GM13977 (cell line): ENCODE data around the gene PRPF38A.

Experiments used
- DNase-seq: peaks from one replicate; pipeline ENCODE4 v3.0.0; 2012; ENCODE audit warnings: low spot score
- in situ Hi-C: fragments of 300-500 bp; cut with MboI; formaldehyde crosslinking; loops from one replicate; pipeline ENCODE4 v1.12.0; 2022; ENCODE audit warnings: low sequenced_read_pairs, low pct_unique_long_range_greater_than_20kb, mixed read lengths, inconsistent platforms; ENCODE audit not compliant: unreplicated experiment
- TF ChIP-seq, protein P1 (sequence below): IDR thresholded peaks from 2 replicates; pipeline ENCODE4 v1.5.1; 2012; ENCODE audit warnings: mild to moderate bottlenecking, control low read depth; ENCODE audit not compliant: insufficient read depth; ENCODE audit errors: extremely low read depth, missing control alignments

The PRPF38A gene

DNA sequence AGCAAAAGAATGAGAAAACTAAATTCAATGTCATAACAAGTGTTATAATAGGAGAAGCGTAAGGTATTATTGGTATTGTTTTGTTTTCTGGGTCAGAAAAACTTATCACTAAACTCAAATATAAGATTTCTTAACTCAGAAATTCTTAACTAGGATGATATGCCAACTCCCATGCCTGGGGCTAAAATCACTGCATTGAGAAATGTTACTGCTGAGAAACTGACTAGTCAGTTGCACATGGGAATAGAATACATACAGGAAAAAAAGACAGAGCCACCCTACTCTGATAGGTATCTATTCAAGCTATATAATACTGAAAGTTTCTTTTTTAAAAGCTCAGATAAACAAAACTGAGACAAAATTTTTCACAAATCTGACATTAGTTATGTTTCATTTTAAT lies 56.3 kb downstream of the PRPF38A start:
- in situ Hi-C loops: no loop called here

DNA sequence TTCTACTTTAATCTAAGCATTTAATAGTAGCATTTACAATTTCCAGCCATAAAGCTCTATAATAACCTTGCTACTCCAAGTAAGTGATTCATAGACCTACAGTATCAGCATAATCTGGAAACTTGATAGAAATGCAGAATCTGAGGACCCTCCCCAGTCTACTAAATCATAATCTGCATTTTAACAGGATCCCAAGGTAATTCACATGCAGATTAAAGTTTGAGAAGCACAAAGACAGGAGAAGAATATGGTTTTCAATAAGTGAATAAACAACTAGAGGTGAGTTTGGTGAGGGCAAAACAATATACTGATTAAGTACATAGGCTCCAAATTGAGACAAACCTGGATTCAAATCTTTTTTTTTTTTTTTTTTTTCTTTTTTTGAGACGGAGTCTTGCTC lies 57.4 kb downstream of the PRPF38A start:
- in situ Hi-C loops: no loop called here
- no peak for DNase-seq
- TF ChIP-seq, protein P1, sequence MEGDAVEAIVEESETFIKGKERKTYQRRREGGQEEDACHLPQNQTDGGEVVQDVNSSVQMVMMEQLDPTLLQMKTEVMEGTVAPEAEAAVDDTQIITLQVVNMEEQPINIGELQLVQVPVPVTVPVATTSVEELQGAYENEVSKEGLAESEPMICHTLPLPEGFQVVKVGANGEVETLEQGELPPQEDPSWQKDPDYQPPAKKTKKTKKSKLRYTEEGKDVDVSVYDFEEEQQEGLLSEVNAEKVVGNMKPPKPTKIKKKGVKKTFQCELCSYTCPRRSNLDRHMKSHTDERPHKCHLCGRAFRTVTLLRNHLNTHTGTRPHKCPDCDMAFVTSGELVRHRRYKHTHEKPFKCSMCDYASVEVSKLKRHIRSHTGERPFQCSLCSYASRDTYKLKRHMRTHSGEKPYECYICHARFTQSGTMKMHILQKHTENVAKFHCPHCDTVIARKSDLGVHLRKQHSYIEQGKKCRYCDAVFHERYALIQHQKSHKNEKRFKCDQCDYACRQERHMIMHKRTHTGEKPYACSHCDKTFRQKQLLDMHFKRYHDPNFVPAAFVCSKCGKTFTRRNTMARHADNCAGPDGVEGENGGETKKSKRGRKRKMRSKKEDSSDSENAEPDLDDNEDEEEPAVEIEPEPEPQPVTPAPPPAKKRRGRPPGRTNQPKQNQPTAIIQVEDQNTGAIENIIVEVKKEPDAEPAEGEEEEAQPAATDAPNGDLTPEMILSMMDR: no peak

More for the DNA sequence above, 56.3 kb downstream of the PRPF38A start:
- no peak for DNase-seq
- TF ChIP-seq, protein P1: no peak

GRCh38 chr1:52463891-52464290 lies 59.5 kb downstream of the PRPF38A start:
- in situ Hi-C loops: no loop called here
- no peak for DNase-seq
- TF ChIP-seq, protein P1: no peak

DNA sequence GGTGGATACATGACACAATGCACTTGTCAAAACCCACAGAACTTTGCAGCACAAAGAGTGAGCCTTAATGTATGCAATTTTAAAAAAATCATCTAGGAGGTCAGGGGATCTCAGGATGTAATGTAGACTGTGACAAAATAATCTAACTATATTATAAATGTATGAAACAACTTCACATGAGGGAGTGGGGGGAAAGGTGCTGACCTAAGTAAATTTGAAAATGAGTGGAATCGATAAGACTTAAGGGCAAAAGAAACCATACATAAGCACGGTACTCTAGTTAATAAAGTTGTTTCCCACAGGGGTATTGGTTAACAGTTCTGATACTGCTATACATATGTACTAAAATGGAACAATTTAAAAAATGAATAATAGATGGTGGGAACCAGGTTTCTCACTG lies 64.7 kb downstream of the PRPF38A start:
- no peak for DNase-seq
- TF ChIP-seq, protein P1: no peak
- in situ Hi-C loops: no loop called here
